ENCODE data around the gene RNH1. TPM values are rescaled to one million over a fixed set of nuclear protein-coding genes. Genes with fewer than 3 reads are reported as not detected.

RNH1 gene
- total RNA-seq, 1 experiment from 2014 or later, result 103 TPM

- intact Hi-C loops (cut with micrococcal nuclease; ENCODE audit: unreplicated experiment), result no loop called here
- peaks cover 43% of the 10 kb centered on the region for H3K36me3 Mint-ChIP-seq (ENCODE audit: insufficient read depth, unreplicated experiment)
Observed at GRCh38 chr11:449889-450808, 56.9 kb downstream of the RNH1 start, which contains the start of gene PTDSS2. PTDSS2 (plus strand) TSS chr11:450279; CDS start chr11:450456, 177 bp downstream.

GRCh38 chr11:447923-448731 is 58.9 kb downstream of the RNH1 start:
- BruUV-seq (replicated peaks), result no TSS peak
- peak; percentile 86 for TF ChIP-seq CTCF (IDR thresholded peaks at IDR 0.05; ENCODE audit: unreplicated experiment)
- H3K4me3 Mint-ChIP-seq (ENCODE audit: low read depth, unreplicated experiment), result peak overlapping the region; percentile 81
- peaks cover 48% of the 10 kb centered on the region for H3K36me3 Mint-ChIP-seq (ENCODE audit: insufficient read depth, unreplicated experiment)
- H3K9me3 Mint-ChIP-seq (ENCODE audit: low read depth, unreplicated experiment), result no peaks in the 10 kb centered on the region
- H3K27ac Mint-ChIP-seq (ENCODE audit: unreplicated experiment), result peak overlapping the region; percentile 73
- peak; percentile 96 for DNase-seq
- no peaks in the 10 kb centered on the region for H3K27me3 Mint-ChIP-seq (ENCODE audit: unreplicated experiment)
- intact Hi-C loops (cut with micrococcal nuclease; ENCODE audit: unreplicated experiment), result no loop called here
- CTCF ChIA-PET, result interaction anchor here (0.6 to 1.8 kb wide), 10 partner anchors 9 to 190 kb away, joined by 3 to 9 read pairs (median 3); partner anchors contain the start of gene PKP3
- peaks cover 18% of the 10 kb centered on the region for H3K4me1 Mint-ChIP-seq (ENCODE audit: low read depth, unreplicated experiment)

More at GRCh38 chr11:449889-450808, 56.9 kb downstream of the RNH1 start, which contains the start of gene PTDSS2:
- Mint-ChIP-seq H3K27me3 (ENCODE audit: unreplicated experiment) (no peaks in the 10 kb centered on the region), H3K4me3 (ENCODE audit: low read depth, unreplicated experiment) (peak within 1 kb of the TSS; percentile 81), H3K4me1 (ENCODE audit: low read depth, unreplicated experiment) (peaks cover 18% of the 10 kb centered on the region), H3K27ac (ENCODE audit: unreplicated experiment) (peak within 1 kb of the TSS; percentile 75), H3K9me3 (ENCODE audit: low read depth, unreplicated experiment) (no peaks in the 10 kb centered on the region)
- no peak for TF ChIP-seq CTCF (IDR thresholded peaks at IDR 0.05; ENCODE audit: unreplicated experiment)
- CTCF ChIA-PET, result interaction anchor here (0.6 to 0.7 kb wide), 3 partner anchors 19 to 139 kb away, joined by 3 to 4 read pairs (median 3); no protein-coding TSS in a partner anchor
- no TSS peak for BruUV-seq (replicated peaks)
- DNase-seq, result peak; percentile 94

GRCh38 chr11:446891-447290 is 60.2 kb downstream of the RNH1 start:
- H3K4me3 Mint-ChIP-seq (ENCODE audit: low read depth, unreplicated experiment), result no peak overlapping the region
- H3K27ac Mint-ChIP-seq (ENCODE audit: unreplicated experiment), result no peak overlapping the region
- intact Hi-C loops (cut with micrococcal nuclease; ENCODE audit: unreplicated experiment), result no loop called here
- peaks cover 48% of the 10 kb centered on the region for H3K36me3 Mint-ChIP-seq (ENCODE audit: insufficient read depth, unreplicated experiment)
- H3K27me3 Mint-ChIP-seq (ENCODE audit: unreplicated experiment), result no peaks in the 10 kb centered on the region
- no TSS peak for BruUV-seq (replicated peaks)
- TF ChIP-seq CTCF (IDR thresholded peaks at IDR 0.05; ENCODE audit: unreplicated experiment), result no peak
- no peak for DNase-seq
- CTCF ChIA-PET, result interaction anchor here (0.6 kb wide), 1 partner anchor 139 kb away, joined by 4 read pairs; the partner anchor contains the start of gene IFITM2
- H3K4me1 Mint-ChIP-seq (ENCODE audit: low read depth, unreplicated experiment), result peaks cover 18% of the 10 kb centered on the region
- H3K9me3 Mint-ChIP-seq (ENCODE audit: low read depth, unreplicated experiment), result no peaks in the 10 kb centered on the region
